Measurements from ENCODE around the gene OR2L8. TPM values are rescaled to one million over a fixed set of nuclear protein-coding genes. Genes with fewer than 3 reads are reported as not detected.
A peak's percentile ranks its signal among the peaks of the same experiment; 100 is the strongest.
"Not testable (repeated sequence)": the region's sequence is repeated elsewhere in the genome, so short reads cannot be mapped to it uniquely, and the experiment has no call there.

OR2L8 gene
- total and polyA plus RNA-seq, 2 experiments from 2014 or later, result not detected

DNA sequence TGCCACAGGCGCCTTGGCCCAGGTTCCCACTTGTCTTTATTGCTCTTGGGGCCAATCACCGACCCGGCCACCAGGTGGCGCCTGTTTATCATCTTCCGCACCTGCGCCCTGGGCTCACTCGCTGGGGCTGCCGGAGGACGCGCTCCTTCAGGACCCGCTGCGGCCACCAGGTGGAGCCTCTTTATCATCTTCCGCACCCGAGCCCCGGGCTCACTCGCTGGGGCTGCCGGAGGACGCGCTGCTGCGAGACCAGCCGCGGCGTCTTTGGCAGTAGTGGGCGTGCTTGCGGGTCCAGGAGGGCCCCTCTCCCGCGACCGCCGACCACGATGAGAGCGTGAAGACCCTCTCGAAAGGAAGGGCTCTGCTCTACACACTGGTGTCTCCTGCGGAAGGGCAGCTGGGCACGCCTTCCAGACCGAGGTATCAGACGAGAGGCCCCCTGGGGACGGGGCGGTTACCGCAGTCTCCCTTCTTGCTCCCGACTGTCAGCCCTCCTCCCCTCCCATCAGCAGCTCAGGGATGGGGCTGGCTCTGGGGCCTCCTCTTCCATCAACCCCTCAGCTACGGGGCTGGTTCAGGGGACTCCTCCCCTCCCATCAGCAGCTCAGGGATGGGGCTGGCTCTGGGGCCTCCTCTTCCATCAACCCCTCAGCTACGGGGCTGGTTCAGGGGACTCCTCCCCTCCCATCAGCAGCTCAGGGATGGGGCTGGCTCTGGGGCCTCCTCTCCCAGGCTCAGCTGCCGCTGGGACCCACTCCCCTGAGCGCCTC is 11.5 kb upstream of the OR2L8 start:
- not testable (repeated sequence) for H3K27ac Mint-ChIP-seq; H4K20me1 ChIP-seq (replicated peaks; ENCODE audit: insufficient read depth); H3K27me3 Mint-ChIP-seq (ENCODE audit: insufficient read depth, low read depth, poor library complexity); H3K27me3 ChIP-seq (ENCODE audit: insufficient read depth); H3F3A ChIP-seq (replicated peaks; ENCODE audit: low read depth); H3K4me1 ChIP-seq (ENCODE audit: insufficient read depth); H3K9me2 ChIP-seq (ENCODE audit: insufficient read depth); H3K4me1 Mint-ChIP-seq; H3K27ac ChIP-seq (ENCODE audit: low read depth); H3K36me3 ChIP-seq (ENCODE audit: insufficient read depth); H3K79me2 ChIP-seq (replicated peaks; ENCODE audit: insufficient read depth)
- peak; percentile 98 for ATAC-seq
- TF ChIP-seq, protein P1, sequence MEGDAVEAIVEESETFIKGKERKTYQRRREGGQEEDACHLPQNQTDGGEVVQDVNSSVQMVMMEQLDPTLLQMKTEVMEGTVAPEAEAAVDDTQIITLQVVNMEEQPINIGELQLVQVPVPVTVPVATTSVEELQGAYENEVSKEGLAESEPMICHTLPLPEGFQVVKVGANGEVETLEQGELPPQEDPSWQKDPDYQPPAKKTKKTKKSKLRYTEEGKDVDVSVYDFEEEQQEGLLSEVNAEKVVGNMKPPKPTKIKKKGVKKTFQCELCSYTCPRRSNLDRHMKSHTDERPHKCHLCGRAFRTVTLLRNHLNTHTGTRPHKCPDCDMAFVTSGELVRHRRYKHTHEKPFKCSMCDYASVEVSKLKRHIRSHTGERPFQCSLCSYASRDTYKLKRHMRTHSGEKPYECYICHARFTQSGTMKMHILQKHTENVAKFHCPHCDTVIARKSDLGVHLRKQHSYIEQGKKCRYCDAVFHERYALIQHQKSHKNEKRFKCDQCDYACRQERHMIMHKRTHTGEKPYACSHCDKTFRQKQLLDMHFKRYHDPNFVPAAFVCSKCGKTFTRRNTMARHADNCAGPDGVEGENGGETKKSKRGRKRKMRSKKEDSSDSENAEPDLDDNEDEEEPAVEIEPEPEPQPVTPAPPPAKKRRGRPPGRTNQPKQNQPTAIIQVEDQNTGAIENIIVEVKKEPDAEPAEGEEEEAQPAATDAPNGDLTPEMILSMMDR (conservative IDR thresholded peaks at IDR 0.05; ENCODE audit: low read depth in 2 of 2), result peak; percentile 88 to 97
- H3K4me3 Mint-ChIP-seq, result peak overlapping the region; percentile 67; the same call in 2 of the 3 replicates
- DNase-seq (ENCODE audit: low spot score), result peak; percentile 98
- peaks cover 65% of the 10 kb centered on the region for H3K9me3 Mint-ChIP-seq
- Histone ChIP-seq H2AFZ (peak overlapping the region; percentile 97; the same call in 1 of the 2 replicates), H3K4me3 (peak overlapping the region; percentile 76), H3K4me2 (peak overlapping the region; percentile 81)
- H3K36me3 Mint-ChIP-seq (ENCODE audit: low read depth), result peaks cover 25% of the 10 kb centered on the region

DNA sequence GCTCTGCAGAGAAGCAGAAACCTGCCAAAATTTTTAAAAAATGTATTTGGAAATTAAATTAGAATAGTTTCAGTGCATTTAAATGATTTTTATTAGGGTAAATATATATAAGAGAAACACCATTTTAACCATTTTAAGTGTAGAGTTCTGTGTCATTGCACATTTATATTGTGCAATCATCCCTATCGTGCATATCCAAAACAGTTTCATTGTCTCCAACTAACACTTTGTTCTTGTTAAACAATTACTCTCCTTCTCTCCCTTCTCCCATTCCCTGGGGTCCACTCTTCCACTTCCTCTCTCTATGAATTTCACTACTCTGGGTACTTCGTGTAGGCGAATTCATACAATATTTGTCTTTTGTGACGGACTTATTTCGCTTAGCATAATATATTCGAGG is 6.0 kb upstream of the OR2L8 start:
- H3K9me3 Mint-ChIP-seq, result peaks cover 73% of the 10 kb centered on the region
- no peak for ATAC-seq
- TF ChIP-seq, protein P2, sequence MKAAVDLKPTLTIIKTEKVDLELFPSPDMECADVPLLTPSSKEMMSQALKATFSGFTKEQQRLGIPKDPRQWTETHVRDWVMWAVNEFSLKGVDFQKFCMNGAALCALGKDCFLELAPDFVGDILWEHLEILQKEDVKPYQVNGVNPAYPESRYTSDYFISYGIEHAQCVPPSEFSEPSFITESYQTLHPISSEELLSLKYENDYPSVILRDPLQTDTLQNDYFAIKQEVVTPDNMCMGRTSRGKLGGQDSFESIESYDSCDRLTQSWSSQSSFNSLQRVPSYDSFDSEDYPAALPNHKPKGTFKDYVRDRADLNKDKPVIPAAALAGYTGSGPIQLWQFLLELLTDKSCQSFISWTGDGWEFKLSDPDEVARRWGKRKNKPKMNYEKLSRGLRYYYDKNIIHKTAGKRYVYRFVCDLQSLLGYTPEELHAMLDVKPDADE (IDR thresholded peaks at IDR 0.05), result no peak
- no peak for TF ChIP-seq POLR2AphosphoS5 (IDR thresholded peaks at IDR 0.05; ENCODE audit: low read depth)
- TF ChIP-seq, protein P3, sequence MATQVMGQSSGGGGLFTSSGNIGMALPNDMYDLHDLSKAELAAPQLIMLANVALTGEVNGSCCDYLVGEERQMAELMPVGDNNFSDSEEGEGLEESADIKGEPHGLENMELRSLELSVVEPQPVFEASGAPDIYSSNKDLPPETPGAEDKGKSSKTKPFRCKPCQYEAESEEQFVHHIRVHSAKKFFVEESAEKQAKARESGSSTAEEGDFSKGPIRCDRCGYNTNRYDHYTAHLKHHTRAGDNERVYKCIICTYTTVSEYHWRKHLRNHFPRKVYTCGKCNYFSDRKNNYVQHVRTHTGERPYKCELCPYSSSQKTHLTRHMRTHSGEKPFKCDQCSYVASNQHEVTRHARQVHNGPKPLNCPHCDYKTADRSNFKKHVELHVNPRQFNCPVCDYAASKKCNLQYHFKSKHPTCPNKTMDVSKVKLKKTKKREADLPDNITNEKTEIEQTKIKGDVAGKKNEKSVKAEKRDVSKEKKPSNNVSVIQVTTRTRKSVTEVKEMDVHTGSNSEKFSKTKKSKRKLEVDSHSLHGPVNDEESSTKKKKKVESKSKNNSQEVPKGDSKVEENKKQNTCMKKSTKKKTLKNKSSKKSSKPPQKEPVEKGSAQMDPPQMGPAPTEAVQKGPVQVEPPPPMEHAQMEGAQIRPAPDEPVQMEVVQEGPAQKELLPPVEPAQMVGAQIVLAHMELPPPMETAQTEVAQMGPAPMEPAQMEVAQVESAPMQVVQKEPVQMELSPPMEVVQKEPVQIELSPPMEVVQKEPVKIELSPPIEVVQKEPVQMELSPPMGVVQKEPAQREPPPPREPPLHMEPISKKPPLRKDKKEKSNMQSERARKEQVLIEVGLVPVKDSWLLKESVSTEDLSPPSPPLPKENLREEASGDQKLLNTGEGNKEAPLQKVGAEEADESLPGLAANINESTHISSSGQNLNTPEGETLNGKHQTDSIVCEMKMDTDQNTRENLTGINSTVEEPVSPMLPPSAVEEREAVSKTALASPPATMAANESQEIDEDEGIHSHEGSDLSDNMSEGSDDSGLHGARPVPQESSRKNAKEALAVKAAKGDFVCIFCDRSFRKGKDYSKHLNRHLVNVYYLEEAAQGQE (IDR thresholded peaks at IDR 0.05; ENCODE audit: unreplicated experiment), result no peak
- TF ChIP-seq CREB1 (CRISPR knock-in tag; IDR thresholded peaks at IDR 0.05; ENCODE audit: low read depth), result no peak
- no peak for TF ChIP-seq NANOG (IDR thresholded peaks at IDR 0.05; ENCODE audit: borderline replicate concordance)
- TF ChIP-seq STAT1 (IDR thresholded peaks at IDR 0.05; ENCODE audit: unreplicated experiment), result no peak
- no peak for TF ChIP-seq ZNF331 (CRISPR knock-in tag; IDR thresholded peaks at IDR 0.05; ENCODE audit: low read depth)
- TF ChIP-seq, protein P1 (conservative IDR thresholded peaks at IDR 0.05; ENCODE audit: low read depth in 2 of 2), result no peak
- no peak for TF ChIP-seq EZH2phosphoT487 (IDR thresholded peaks at IDR 0.05; ENCODE audit: unreplicated experiment)
- TF ChIP-seq EZH2 (IDR thresholded peaks at IDR 0.05; ENCODE audit: low read depth, unreplicated experiment), result no peak
- no peak for TF ChIP-seq JUNB (IDR thresholded peaks at IDR 0.05; ENCODE audit: unreplicated experiment)
- TF ChIP-seq ZNF114 (CRISPR knock-in tag; IDR thresholded peaks at IDR 0.05), result no peak

More for the DNA sequence above, 6.0 kb upstream of the OR2L8 start:
- Histone ChIP-seq H3K79me2 (replicated peaks; ENCODE audit: insufficient read depth) (no peaks in the 10 kb centered on the region), H3K27ac (ENCODE audit: low read depth) (no peak overlapping the region), H3F3A (replicated peaks; ENCODE audit: low read depth) (no peaks in the 10 kb centered on the region), H4K20me1 (replicated peaks; ENCODE audit: insufficient read depth) (no peaks in the 10 kb centered on the region), H3K4me1 (ENCODE audit: insufficient read depth) (no peaks in the 10 kb centered on the region), H3K36me3 (ENCODE audit: insufficient read depth) (no peaks in the 10 kb centered on the region; the same call in 1 of the 2 replicates), H3K9me2 (ENCODE audit: insufficient read depth) (no peaks in the 10 kb centered on the region), H3K27me3 (ENCODE audit: insufficient read depth) (no peaks in the 10 kb centered on the region), H3K4me3 (no peak overlapping the region), H2AFZ (no peak overlapping the region), H3K4me2 (no peak overlapping the region)
- Mint-ChIP-seq H3K4me1 (no peaks in the 10 kb centered on the region), H3K27me3 (ENCODE audit: insufficient read depth, low read depth, poor library complexity) (peaks cover 2% of the 10 kb centered on the region), H3K36me3 (ENCODE audit: low read depth) (peaks cover 19% of the 10 kb centered on the region; the same call in 2 of the 3 replicates), H3K4me3 (no peak overlapping the region), H3K27ac (no peak overlapping the region)
- no peak for DNase-seq (ENCODE audit: low spot score)
